ENCODE measurements around the gene MC5R.

Gene MC5R

DNA sequence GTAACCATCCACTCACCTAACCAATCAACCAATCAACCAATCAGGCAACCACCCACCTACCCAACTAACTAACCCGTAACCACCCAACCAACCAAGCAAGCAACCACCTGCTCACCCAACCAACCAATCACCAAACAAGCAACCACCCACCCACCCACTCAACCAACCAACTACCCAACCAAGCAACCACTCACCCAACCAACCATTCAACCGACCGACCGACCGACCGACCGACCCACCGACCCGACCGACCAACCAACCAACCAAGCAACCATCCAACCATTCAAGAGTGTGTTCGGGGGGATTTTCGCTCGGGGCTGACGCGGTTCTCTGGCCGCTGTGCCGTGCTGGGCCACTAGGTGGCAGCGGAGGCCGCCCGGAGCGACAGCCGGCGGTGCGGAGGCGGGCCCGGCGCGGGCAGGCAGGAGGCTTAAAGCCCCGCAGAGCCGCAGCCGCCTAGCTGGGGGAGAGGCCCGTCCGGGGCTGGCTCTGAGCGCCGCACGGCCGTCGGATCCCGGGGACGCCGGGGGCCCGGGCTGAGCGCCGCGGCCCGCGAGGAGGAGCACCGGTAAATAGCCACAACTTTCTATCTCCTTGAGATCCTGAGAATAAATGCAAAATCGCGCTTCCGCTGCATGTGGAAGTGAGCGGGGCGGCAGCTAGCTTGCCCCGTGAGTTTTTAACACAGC is at the start of gene MC5R:
Gene MC5R, plus strand, starts transcription at position 443 of the 689 bp plus-strand sequence. CDS start 1,617 bp downstream, outside the sequence.
- peak; percentile 60 for DNase-seq (ENCODE audit: low read depth)

DNA sequence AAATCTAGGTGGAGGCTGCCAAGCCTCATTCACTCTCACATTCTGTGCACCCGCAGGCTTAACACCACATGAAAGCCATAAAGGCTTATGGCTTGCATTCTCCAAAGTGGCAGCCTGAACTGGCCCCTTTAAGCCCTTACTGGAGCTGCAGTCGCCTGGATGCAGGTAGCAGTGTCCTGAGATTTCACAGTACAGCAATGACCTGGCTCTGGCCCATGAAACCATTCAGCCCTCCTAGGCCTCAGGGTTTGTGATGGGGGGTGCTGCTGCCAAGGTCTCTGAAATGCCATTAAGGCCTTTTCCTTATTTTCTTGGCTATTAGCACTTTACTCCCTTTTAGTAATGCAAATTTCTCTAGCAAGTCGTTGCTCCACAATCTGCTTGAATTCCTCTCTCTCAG is 48.9 kb upstream of the MC5R start:
- no peak for DNase-seq (ENCODE audit: low read depth)

DNA sequence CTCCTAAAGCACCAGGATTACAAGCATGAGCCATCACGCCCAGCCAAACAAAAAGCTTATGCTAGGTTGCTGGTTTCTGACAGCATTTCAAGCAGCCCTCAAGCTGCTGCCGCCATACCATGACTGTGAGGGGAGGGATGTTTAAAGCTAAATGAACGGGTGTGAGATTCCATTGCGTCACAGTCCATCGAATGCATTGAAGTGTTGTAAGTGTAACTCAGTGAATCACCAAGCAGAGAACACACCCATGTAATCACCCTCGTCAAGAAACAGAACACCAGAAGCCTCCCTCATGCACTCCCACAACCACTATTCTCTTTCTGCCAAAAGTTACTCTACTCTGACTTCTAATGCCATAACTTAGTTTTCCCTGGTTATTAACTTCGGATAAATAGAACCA is 32.8 kb upstream of the MC5R start:
- no peak for DNase-seq (ENCODE audit: low read depth)

DNA sequence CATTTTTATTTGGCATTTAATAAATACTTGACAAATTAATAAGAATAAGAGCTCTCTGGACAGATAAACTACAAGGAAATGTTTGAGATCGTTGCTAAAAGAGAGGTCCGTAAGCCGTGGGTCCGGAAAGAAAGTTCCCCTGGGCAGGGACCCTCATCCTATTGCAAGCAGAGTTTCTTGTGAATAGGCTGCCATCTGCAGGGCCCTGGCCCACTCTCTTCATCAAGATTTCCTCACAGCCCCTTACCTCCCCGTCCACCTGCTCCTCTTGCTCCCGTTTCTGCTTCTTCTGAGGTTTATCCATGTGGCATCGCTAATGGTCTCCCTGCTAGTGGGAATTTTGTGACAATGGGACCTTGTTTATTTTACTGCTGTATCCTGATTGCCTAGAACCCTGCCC is 30.1 kb upstream of the MC5R start:
- no peak for DNase-seq (ENCODE audit: low read depth)

DNA sequence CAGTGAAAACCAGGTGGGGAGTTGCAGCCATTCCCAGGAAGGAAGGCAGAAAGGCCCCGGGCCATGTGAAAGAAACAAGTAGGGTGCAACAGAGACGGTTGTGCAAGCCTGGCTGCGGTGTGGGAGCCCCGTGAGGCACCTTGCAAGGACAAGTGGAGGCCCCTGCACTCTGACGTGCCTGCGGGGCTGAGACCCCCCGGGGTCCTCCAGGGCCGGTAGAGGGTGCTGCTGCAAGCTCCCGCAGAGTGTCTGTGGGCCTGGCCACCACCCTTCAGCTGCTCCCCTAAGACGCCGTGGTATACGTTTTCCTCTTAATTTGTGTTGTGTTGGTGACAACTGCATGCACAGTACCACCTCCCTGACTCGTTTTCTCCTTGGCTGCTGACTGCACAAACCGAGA is 27.4 kb upstream of the MC5R start:
- DNase-seq (ENCODE audit: low read depth), result no peak

DNA sequence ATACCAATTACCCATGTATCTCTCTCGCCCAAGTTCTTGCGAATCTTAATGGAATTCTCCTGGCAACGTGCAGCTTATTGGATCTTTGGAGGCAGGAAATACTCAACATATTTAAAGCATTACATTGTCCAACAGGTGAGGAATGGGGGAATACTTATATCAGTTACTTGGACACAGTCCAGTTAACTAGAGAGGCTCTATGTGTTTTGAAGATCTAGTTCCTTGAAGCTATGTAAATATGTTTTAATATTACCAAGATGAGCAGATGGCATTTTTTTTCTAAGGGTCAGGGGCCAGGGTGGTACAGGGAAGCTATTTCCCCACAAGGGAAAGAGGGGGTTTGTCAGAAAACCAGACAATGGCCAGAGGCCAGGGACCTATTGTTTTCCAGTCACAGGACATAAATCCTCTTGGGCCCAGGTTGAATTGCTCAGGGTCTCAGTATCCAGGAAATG is 26.8 kb upstream of the MC5R start:
- DNase-seq (ENCODE audit: low read depth), result no peak

DNA sequence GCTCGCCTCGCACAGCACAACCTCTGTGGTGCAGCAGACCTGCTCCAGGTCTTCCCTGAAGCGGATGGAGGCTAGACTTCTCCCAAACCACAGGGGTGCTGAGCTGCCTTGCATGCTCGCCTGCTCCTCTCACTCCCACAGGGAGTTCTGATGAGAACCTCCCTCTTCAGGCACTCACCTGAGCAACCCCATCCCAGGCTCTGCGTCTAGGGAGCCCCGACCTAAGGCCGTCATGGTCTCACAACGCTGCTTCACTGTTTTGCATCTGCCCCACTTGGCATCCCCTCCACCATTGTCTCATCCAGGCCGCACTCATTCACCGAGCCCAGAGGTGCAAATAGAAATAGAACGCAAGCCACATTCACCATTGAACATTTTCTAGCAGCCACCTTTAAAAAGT is 24.6 kb upstream of the MC5R start:
- DNase-seq (ENCODE audit: low read depth), result no peak

DNA sequence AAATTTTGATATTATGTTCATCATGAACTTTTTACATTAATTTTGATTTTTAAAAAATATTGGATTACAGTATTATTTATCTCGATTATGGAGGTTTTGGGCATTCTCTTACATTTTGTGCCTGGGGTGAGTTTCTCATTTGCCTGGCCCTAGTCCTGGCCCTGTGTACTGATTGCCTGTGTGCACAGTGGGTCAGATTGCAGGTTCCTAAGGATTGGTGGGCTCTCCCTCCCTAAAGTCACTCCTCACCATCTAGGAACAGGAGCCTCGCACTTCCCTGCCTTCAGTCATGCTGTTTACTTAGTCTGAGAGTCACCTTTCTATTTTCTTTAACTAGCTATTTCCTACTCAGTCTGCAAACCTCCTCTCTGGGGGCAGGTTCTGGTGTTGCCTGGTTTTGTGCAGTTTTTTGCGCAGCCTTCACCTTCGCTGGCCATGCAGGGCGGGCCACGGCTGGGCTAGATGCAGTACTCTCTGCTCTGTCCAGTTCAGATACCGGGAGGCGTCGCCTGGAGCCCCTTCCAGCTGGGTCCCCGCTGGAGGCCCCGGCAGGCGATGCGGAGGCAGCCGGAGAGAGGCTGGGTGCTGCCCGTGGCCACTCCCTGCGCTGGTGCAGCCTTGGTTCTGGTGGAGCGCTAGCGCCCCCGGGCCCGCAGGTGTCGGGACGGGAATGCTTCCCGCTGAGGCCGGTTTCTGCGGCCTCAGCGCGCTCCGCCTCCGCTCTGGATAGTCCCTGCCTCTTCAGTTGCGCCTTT is 23.3 kb upstream of the MC5R start:
- DNase-seq (ENCODE audit: low read depth), result peak; percentile 22

DNA sequence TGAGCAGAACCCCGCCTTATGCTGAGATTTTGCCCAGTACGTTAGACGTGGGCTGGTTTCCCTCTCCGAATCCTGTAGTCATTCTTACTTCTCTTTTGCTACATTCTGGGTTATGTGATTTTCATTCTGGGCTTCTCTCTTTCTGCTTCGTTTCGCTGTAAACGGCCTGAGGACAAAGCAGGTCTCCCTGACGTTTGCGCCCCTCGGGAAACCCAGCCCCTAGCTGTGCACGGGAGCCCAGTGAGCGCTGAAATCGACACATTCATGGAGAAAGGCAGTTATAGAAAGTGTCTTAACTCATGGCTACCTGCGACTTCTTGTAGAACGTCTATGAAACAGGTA is 22.7 kb upstream of the MC5R start:
- no peak for DNase-seq (ENCODE audit: low read depth)

DNA sequence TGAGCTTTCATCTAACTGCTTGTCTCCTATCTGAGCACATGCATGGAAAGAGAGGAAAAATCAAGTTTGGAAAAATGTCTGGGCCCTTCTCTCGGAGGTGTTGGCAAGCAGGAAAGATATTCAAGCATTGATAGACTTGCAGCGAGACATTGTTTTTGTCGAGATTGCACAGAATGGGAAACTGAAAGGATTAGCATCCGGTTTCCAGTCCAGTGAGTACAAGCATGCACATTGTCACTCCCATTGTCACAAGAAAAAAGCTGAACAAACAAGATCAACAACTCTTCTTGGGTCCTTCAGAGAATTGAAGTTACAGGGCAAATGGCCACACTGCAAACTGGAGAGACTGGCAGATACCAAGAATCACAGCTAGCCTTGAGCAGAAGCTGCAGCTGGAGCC is 19.6 kb upstream of the MC5R start:
- DNase-seq (ENCODE audit: low read depth), result no peak

DNA sequence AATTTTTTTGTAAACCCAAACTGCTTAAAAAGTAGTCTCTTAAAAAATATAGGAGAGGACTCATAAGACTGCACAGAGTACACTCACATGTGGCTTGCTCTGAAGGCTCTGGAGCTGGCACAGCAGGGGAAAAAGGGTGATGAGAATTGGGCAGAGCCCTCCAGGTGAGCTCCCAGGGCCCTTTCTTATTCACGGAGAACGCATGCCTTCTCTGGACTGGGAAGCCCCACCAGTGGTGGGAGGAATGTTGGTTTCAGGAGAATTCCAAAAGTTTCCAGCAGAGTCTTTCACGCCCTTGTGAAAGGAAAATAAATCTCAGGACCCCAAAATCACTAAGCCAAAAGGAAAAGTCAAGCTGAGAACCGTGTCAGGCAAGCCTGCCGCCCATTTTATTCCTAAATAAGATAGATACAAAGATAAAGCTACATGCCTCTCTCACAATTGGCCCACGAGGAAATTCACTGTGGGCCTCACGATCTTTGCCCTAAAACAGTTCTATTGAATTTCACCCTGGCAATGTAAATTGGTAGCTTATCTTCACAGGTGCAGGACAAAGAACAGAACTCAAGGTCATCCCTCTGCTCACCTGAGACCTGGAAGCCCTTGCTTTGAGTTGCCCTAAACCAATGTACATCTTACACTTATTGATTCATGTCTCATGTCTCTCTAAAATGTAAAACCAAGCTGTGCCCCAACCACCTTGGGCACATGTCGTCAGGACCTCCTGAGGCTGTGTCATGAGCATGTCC is 15.5 kb upstream of the MC5R start:
- DNase-seq (ENCODE audit: low read depth), result no peak

DNA sequence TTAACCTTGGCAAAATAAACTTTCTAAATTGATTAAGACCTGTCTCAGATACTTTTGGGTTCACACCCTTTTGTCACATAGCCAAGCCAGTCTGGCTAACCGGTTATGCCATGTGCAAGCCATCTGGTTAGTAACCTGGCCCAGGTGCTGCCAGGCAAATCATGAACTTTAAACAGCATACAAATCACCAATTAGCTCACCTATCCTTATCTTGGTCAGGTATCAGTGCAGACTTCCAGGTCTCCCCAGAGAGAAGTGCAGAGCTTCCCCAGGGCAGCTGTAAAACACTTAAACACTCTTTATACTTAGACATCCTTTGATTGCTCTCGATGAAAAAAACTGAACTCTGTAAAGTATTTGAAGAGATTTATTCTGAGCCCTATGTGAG is 14.9 kb upstream of the MC5R start:
- no peak for DNase-seq (ENCODE audit: low read depth)

DNA sequence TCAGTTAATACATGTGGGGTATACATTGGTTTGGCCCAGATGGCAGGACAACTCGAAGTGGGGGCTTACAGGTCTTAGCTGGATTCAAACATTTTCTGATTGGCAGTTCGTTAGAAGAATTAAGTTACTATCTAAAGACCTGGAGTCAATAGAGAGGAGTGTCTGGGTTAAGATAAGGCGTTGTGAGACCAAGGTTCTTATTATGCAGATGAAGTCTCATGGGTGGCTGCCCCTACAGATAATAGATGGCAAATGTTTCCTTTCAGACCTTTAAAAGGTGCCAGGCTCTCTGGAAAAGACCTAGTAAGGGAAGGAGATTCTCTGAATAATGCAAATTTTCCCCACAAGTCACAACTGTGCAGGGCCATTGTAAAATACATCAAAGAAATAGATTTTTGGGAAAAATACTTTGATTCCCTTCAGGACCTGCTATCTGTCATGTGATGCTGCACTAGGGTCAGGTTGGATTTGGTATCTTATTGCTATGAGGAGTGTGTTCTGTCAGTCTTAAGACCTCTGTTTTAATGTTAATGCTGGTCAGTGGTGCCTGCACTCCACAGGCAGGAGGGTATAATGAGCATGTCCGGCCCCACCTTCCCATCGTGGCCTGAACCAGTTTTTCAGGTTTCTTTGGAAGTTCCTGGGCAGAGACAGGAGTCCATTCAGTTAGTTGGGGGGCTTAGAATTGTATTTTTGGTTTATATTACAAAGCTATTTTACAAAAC is 14.3 kb upstream of the MC5R start:
- DNase-seq (ENCODE audit: low read depth), result no peak

DNA sequence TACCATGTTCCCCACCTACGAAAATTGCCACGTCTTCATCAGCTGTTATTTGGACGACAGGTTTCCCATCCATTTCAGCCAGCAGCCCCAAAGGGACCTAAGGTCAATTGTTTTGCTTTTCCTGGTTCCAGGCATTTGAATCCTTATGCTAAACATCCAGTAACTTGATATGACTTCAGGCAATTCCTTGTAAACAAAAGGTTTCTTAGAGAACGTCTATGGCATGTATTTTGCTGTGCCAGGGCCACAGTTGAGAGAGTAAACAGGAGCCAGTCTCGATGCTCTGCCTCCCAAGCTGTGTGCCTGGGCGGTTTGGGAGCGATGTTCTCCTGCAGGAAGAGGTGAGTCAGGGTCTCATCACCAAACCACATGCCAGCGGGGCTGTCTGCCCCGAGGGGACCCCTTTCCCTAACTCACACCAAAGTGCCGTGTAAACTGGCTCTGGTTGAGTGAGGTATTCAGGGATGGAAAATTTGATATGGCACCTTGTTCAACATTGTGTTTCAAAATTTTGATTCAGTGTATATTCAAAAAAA is 12.9 kb upstream of the MC5R start:
- DNase-seq (ENCODE audit: low read depth), result no peak

DNA sequence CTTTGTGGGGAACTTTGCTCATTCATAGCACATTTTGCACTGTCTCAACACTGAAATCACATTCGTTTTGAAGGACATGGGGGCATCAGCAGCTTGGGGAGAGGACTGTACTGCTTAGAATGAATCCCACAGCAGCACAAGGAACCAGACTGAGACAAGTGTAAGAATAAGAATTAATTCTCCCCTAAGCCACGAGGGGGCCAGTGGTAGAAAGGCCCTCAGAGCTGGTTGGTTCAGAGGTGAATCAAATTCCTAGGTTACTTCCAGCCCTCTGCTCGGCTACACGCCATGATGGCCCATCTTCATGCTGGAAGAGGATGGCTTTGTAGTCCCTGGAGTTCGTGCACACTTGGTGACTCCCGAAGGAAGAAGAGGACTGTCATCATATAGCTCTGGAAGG is 12.0 kb upstream of the MC5R start:
- no peak for DNase-seq (ENCODE audit: low read depth)

DNA sequence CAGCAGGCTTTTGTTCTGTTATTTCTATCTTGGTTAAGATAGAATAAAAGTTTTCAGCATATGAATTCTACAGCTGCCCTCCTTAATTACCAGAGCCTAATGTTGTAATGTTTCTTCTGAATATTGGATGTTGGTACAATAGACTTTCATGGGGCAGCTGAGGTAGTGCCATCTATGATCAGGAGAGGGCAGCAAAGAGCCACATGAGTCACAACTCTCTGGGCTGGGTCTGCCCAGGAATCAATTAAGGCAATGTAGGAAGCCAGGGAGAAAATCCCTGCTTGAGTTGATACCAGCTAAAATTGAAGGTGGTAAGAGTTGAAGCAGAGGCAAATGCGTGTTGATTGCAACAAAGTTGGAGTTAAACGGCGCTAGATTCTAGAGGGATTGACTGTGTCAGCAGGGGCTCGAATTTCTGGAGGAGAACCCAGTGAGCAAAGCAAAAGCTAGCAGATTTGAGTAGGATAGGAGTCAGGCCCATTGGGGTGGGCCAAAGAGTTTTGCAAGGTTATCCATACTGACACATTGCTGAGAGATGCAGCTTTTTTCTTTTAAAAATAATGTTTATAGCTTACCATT is 10.6 kb upstream of the MC5R start:
- DNase-seq (ENCODE audit: low read depth), result peak; percentile 36

DNA sequence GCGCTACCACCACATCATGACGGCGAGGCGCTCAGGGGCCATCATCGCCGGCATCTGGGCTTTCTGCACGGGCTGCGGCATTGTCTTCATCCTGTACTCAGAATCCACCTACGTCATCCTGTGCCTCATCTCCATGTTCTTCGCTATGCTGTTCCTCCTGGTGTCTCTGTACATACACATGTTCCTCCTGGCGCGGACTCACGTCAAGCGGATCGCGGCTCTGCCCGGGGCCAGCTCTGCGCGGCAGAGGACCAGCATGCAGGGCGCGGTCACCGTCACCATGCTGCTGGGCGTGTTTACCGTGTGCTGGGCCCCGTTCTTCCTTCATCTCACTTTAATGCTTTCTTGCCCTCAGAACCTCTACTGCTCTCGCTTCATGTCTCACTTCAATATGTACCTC is 2.3 kb downstream of the MC5R start:
- DNase-seq (ENCODE audit: low read depth), result no peak

DNA sequence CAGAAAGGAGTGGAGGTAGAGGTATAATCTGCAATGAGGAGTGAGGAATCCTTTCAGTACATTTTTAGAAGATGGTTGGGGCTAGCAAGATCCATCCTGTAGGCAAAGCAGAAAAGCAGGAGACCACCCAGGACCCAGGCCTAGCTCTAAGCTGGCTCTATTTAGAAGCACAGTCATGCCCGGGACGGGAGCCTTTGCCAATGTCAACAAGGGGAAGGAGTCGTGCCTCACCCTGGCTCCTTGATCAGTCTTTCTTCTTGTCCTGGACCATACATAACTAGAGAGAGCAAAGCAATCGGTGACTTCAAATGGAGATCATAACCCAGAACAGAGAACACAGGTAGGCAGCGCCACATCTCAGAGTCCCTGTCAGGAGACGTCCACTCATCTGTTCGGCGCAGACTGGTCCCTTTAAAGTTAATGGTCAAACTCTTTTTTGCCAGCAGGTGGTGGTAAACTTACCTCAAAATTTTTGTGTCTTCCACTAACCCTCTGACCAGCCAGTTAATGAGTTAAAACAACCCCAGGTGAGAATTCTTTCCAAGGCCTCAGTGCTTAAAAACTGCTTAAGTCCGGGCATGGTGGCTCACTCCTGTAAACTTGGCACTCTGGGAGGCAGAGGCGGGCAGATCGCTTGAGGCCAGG is 8.0 kb downstream of the MC5R start:
- no peak for DNase-seq (ENCODE audit: low read depth)

DNA sequence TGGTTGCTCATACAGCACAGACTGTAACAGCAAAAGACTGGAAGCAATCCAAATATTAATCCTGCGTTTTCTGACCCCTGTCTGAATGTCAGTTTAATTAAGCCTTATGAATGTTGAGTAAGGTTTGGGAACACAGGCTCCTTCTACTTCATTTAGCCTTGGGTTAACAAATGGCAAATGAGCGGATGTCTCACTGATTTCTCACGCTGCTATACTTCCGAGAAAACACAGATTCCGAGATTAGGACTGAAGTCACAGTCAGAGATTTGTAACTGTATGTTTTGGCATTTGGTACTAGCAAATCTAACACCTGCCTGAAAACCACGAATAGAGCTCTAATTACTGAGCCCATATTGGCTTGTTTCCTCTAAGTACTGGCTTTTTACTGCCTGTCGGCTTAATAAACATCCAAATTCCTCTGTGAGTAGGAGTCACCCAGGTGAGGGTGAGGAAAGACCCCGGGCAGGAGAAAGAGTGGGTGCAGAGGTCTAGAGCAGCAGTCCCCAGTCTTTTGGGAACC is 10.6 kb downstream of the MC5R start:
- no peak for DNase-seq (ENCODE audit: low read depth)

DNA sequence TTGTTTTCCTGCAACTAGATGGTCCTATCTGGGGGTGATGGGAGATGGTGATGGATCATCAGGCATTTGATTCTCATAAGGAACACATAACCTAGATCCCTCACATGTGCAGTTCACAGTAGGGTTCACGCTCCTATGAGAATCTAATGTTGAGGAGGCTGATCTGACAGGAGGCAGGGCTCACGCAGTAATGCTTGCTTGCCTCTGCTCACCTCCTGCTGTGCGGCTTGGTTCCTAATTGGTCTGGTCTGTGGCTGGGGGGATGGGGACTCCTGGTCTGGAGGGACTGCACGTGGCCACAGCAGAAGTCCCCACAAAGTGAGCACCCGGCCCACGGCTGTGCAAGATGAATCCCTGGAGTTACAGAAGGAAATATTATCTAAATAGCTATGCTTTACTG is 11.3 kb downstream of the MC5R start:
- DNase-seq (ENCODE audit: low read depth), result no peak

DNA sequence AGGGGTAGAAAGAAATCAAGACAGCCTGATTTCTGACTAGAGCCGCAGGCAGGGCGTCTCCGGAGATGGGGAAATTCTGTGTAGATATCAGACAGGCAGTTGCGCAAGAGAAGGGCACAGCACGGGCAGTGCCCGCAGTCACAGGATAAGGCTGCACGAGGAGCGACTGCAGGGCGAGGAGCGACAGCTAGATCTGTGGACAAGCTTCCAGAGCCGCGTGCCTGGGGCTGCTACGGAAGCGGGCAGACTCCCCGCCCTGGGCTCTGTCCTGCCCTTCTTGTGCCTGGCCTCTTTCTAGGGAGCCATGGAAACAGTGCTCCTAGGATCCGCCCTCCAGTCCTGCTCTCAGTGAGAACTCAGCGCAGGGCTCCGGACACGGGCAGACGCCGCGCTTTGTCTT is 12.6 kb downstream of the MC5R start:
- no peak for DNase-seq (ENCODE audit: low read depth)

Measured in stimulated activated CD4-positive, alpha-beta T cell treated with anti-CD3 and anti-CD28 coated beads, Interleukin-2, amount 100 ng/mL, for 4 hours (primary cell).